ENCODE results near the gene WDR20.

WDR20 gene

DNA sequence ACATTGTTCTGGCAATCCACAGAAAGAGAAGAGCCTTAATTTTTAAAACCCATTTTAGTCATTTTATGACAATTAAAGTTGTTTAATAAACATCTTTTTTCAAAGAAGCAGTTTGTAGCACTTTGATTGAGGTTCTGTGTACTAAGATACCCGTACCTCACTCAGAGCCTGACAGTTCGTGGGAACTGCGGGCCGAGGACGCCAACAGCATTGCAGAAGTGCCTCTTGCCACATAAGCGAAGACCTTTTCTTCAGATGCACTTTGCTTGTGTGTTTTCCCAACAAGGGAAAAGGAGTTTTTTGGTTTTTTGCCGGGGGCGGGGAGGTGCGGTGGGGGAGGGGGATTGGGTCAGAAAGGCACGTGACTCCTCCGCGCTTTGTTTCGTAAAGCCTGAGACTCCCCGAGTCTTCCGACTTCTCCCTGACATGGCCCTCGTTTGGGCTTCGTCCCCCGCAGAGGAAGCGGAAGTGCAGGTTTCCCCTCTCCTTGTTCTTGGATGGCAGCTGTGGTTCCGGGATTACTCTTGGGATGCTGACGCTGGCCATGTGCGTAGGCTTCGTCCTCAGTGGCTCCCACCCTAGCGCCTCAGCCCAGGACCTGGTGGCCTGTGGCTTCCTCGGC, 70.8 kb downstream of the WDR20 start:
- DNase-seq = no peak
- in situ Hi-C loops (cut with HindIII; ENCODE audit: low pct_ligation_motif_present, low pct_unique_long_range_greater_than_20kb, low sequenced_read_pairs) = no loop called here

DNA sequence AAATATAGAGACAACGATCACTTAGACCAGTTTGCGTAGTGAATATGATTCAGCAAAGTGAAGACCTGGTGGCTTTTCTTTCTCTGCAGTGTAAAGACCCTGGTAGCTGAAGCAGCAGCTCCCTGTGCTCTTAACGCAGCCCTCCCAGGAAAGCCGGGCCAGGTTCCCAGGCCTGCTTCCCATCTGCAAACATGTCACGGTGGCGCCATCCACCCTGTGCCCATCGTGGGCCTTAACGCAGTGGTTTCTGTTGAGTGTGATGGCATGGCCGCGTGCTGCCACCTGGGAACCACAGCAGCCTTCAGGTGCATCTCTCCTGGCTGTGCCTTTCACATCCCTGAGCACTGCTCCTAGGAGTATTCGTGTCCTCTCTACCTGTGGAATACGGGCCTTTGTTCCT, 71.5 kb downstream of the WDR20 start:
- in situ Hi-C loops (cut with HindIII; ENCODE audit: low pct_ligation_motif_present, low pct_unique_long_range_greater_than_20kb, low sequenced_read_pairs) = no loop called here
- no peak for DNase-seq

GRCh38 chr14:102212356-102212755, 72.7 kb downstream of the WDR20 start:
- in situ Hi-C loops (cut with HindIII; ENCODE audit: low pct_ligation_motif_present, low pct_unique_long_range_greater_than_20kb, low sequenced_read_pairs) = no loop called here
- no peak for DNase-seq

GRCh38 chr14:102212845-102213244, 73.1 kb downstream of the WDR20 start:
- in situ Hi-C loops (cut with HindIII; ENCODE audit: low pct_ligation_motif_present, low pct_unique_long_range_greater_than_20kb, low sequenced_read_pairs) = no loop called here
- no peak for DNase-seq

DNA sequence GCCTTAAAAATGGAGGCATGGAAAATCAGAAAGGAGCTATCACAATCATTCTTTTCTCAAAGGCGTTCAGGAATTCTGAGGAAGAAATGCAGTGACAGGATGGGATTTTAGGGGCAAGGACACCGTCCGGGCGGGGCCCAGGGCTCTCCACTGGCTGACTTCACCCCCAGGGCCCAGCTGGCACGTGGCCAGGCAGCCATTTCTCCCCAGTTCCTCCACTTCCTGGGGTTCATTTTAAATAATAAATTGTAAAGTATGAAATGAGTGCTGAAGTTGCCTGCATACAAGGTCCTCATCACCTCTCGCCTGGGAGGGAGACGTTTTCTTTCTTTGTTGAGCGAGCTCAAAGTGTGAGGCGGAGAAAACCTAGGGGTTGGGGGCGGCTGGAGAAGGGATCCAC, 73.8 kb downstream of the WDR20 start:
- in situ Hi-C loops (cut with HindIII; ENCODE audit: low pct_ligation_motif_present, low pct_unique_long_range_greater_than_20kb, low sequenced_read_pairs) = no loop called here
- no peak for DNase-seq

DNA sequence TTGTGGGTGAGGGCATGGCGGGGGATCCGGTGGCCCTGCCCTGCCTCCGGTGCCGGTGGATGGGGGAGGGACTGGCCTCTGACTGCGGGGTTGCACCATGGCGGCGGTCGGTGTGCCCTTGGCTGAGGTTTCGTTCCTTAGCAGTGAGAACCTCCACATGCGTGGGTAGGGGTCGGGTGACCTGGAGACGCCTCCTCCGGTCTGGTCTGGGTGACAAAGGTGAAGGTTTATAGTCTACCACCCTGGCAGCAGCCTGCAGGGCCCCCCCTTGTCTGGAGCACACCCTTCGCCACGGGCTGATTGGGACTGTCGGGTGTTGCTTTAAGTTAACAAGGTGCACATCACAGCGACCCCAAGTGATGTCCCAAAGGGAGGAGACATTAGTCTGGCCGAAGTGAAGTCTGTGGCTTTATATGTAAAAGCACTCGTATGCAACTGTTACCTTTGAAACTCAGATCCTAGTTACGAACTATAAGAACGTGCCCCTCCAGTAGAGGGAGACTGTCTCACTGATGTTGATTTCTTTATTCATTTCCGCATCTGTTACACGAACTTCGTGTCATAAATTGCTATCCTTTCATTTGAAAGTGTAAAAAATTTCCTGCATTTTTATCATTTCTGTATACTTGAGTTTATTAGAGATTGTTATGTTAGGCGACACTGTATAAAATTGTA, 74.4 kb downstream of the WDR20 start:
- in situ Hi-C loops (cut with HindIII; ENCODE audit: low pct_ligation_motif_present, low pct_unique_long_range_greater_than_20kb, low sequenced_read_pairs) = no loop called here
- peak; percentile 12 for DNase-seq

DNA sequence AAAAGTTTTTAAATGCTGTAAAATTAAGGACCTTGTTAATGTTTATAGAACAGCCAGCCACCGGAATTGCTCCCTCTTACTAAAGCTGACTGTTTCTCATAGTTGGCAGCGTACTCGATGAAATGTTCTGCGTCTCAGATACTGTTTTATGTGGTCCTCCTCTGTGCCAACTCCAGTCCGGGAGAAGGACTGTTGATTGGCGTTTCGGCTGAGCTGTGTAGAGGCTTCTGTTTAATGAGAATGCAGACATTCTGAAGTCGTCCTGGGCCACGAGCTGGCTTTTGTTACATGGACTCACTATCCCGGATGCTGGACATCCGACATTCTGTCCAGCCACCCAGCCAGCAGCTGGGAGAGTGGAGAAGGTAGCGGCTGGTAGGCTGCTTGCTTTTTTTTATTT, 75.4 kb downstream of the WDR20 start:
- DNase-seq = peak; percentile 17
- in situ Hi-C loops (cut with HindIII; ENCODE audit: low pct_ligation_motif_present, low pct_unique_long_range_greater_than_20kb, low sequenced_read_pairs) = no loop called here

GRCh38 chr14:102215576-102216250, 76.0 kb downstream of the WDR20 start:
- in situ Hi-C loops (cut with HindIII; ENCODE audit: low pct_ligation_motif_present, low pct_unique_long_range_greater_than_20kb, low sequenced_read_pairs) = no loop called here
- DNase-seq = no peak

DNA sequence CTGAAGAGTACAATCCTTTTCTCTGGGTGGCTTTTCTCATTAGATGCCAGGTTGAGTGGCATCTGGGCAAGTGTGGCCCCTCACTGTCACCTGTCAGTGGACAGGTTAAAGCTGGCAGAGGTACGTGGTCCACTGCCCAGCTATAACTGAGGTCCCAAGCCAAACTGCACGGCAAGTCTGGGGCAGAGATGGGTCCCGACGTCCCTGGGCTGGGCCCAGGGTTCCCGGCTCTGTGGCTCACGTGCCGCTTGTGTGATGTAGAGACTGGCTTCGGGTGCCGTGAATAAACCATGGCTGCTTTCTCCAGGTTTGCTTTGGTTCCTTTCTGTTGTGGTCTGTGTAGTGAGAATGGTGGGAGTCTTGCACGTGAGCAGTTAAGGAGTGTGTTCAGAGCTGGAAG, 77.7 kb downstream of the WDR20 start:
- in situ Hi-C loops (cut with HindIII; ENCODE audit: low pct_ligation_motif_present, low pct_unique_long_range_greater_than_20kb, low sequenced_read_pairs) = no loop called here
- DNase-seq = no peak

DNA sequence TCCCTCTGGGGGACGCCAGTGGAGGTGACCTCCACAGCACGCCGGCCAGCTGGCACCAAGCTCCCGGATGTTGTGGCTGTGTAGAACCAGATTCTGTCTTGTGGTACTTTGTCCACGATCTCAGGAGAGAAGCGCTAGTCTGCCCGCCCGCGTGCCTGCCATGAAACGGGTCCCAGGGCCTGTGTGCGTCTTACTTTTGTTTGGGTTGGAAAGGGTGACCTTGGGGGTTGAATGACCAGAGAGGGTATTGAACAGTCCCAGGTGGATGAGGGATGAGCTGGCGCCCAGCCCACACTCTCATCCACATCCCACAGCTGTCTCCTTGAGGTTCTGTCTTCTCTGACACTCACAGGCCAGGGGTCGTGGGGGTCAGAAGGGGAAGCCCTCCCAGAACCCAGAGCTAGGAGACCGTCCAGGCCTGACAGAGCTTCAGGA, 78.3 kb downstream of the WDR20 start:
- DNase-seq = no peak
- in situ Hi-C loops (cut with HindIII; ENCODE audit: low pct_ligation_motif_present, low pct_unique_long_range_greater_than_20kb, low sequenced_read_pairs) = no loop called here

- in situ Hi-C loops (cut with HindIII; ENCODE audit: low pct_ligation_motif_present, low pct_unique_long_range_greater_than_20kb, low sequenced_read_pairs) = no loop called here
- DNase-seq = no peak
These were observed 79.0 kb downstream of the WDR20 start for GRCh38 chr14:102218688-102219087.

- in situ Hi-C loops (cut with HindIII; ENCODE audit: low pct_ligation_motif_present, low pct_unique_long_range_greater_than_20kb, low sequenced_read_pairs) = no loop called here
- no peak for DNase-seq
These were observed 79.6 kb downstream of the WDR20 start for GRCh38 chr14:102219316-102219715.

- DNase-seq = no peak
- in situ Hi-C loops (cut with HindIII; ENCODE audit: low pct_ligation_motif_present, low pct_unique_long_range_greater_than_20kb, low sequenced_read_pairs) = no loop called here
These were observed 80.3 kb downstream of the WDR20 start for GRCh38 chr14:102220031-102220430.

- no peak for DNase-seq
- in situ Hi-C loops (cut with HindIII; ENCODE audit: low pct_ligation_motif_present, low pct_unique_long_range_greater_than_20kb, low sequenced_read_pairs) = no loop called here
These were observed 81.3 kb downstream of the WDR20 start for GRCh38 chr14:102221026-102221425.

- in situ Hi-C loops (cut with HindIII; ENCODE audit: low pct_ligation_motif_present, low pct_unique_long_range_greater_than_20kb, low sequenced_read_pairs) = no loop called here
- DNase-seq = no peak
These were observed 82.4 kb downstream of the WDR20 start for GRCh38 chr14:102222009-102222575.

- no peak for DNase-seq
- in situ Hi-C loops (cut with HindIII; ENCODE audit: low pct_ligation_motif_present, low pct_unique_long_range_greater_than_20kb, low sequenced_read_pairs) = no loop called here
These were observed 83.1 kb downstream of the WDR20 start for GRCh38 chr14:102222751-102223150.

DNA sequence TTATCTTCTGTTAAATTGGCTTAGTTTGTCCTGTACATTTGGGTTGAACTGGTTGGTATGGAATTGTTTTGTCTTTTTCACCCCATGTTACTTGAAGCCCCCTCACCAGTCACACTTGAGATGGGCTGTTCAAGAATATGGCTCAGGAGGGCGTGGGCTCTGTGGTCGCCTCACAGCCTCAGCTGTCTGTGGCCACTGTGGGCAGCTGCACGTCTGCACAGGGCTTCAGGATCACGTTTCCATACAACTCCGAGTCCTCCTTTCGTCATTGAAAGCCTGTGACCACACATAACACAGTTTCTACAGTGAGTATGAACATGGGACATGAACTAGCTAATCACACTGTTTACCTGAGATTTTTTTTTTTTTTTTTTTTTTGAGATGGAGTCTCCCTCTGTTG, 84.0 kb downstream of the WDR20 start:
- DNase-seq = no peak
- in situ Hi-C loops (cut with HindIII; ENCODE audit: low pct_ligation_motif_present, low pct_unique_long_range_greater_than_20kb, low sequenced_read_pairs) = no loop called here

- in situ Hi-C loops (cut with HindIII; ENCODE audit: low pct_ligation_motif_present, low pct_unique_long_range_greater_than_20kb, low sequenced_read_pairs) = no loop called here
- DNase-seq = peak; percentile 57
These were observed 85.7 kb downstream of the WDR20 start for GRCh38 chr14:102225386-102225785.

- no peak for DNase-seq
- in situ Hi-C loops (cut with HindIII; ENCODE audit: low pct_ligation_motif_present, low pct_unique_long_range_greater_than_20kb, low sequenced_read_pairs) = no loop called here
These were observed 86.2 kb downstream of the WDR20 start for GRCh38 chr14:102225936-102226335.

Data from ACHN (cell line).